ENCODE results near the gene NME9.

Gene NME9

DNA sequence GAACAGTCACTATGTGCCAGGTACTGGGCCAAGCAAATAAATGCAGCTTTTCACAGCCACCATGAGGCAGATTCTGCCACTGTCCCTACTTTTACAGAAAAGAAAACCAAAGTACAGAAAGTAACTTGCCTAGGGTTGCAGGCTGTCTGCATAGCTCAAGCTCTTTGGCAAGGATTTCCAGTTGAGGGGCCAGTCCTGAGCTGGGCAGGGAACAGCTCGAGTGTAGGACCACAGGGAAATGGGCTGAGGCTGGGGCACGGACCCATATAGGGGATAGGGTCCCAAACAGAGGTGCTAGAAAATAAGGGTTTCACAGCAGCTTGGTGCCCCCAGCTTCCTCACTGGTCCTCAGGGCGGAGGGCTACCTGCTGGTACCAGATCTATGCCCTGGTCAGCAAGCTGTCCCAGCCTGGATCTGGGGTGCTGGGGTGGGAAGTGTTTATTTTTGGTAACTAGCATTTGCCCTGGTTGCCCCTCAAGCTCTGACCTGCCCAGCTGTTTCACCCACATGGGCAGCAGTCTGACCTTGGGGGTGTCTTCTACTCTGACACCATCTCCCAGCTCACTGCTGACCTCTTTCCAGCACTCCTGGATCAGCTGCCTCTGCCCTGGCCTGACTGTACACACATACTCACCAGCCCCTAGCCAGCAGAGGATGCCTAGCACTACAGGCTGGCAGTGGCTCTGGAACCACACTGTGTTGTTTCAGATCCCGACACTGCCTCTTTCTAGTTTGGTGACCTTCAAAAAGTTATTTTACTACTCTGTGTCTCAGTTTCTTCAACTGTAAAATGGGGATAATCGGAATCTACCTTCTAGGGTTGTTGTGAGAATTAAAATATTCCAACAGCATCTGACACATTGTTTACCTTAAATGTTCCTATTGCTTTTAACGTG is 35.0 kb upstream of the NME9 start:
- no peak for DNase-seq (ENCODE audit: low read depth, low spot score)
- H3K4me3 ChIP-seq (ENCODE audit: low read length), result no peak overlapping the region

DNA sequence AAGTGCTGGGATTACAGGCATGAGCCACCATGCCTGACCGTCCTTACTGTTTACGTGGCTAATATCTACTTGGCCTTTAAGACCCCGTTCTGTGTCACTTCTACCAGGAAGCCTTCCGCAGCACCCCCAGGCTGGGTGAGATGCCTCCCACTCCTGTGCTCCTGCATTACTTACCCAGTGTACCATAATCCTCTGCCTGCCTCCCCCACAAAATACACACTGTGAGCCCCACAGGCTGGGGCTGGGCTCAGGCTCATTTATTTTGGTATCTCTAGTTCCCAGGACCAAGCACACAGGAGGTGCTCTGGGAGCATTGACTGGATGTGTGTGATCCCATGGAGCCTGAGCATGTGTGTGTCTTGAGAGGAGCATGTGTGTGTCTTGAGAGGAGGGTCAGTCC is 33.7 kb upstream of the NME9 start:
- H3K4me3 ChIP-seq (ENCODE audit: low read length), result no peak overlapping the region
- no peak for DNase-seq (ENCODE audit: low read depth, low spot score)

- no peak overlapping the region for H3K4me3 ChIP-seq (ENCODE audit: low read length)
- DNase-seq (ENCODE audit: low read depth, low spot score), result no peak
Measured at GRCh38 chr3:138362538-138362937, 32.9 kb upstream of the NME9 start.

- no peak overlapping the region for H3K4me3 ChIP-seq (ENCODE audit: low read length)
- DNase-seq (ENCODE audit: low read depth, low spot score), result no peak
Measured at GRCh38 chr3:138361561-138361971, 31.9 kb upstream of the NME9 start.

- DNase-seq (ENCODE audit: low read depth, low spot score), result no peak
- no peak overlapping the region for H3K4me3 ChIP-seq (ENCODE audit: low read length)
Measured at GRCh38 chr3:138360869-138361525, 31.3 kb upstream of the NME9 start.

GRCh38 chr3:138359919-138360868 is 30.5 kb upstream of the NME9 start:
- no peak overlapping the region for H3K4me3 ChIP-seq (ENCODE audit: low read length)
- DNase-seq (ENCODE audit: low read depth, low spot score), result no peak

GRCh38 chr3:138359148-138359918 is 29.7 kb upstream of the NME9 start:
- H3K4me3 ChIP-seq (ENCODE audit: low read length), result no peak overlapping the region
- DNase-seq (ENCODE audit: low read depth, low spot score), result no peak

GRCh38 chr3:138356730-138357405 is 27.2 kb upstream of the NME9 start:
- no peak overlapping the region for H3K4me3 ChIP-seq (ENCODE audit: low read length)
- DNase-seq (ENCODE audit: low read depth, low spot score), result no peak

DNA sequence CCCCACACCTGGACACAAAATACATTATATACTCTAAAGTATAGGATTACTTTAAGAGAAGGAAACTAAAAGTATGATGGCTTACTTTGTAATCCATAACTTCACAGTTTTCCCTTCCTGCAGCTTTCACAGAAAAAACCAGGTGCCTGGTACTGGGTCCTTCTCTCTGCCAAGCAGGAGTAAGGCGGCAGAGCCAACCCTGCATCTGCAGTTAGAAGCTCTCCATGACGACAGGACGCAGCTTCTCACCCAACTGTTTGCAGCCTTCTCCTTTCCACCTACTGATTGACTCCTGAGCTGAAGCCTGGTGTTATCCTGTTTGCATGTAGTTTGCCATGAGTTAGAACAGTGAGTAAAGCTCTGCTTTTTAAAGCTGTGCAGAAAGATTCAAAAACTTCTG is 25.4 kb upstream of the NME9 start:
- H3K4me3 ChIP-seq (ENCODE audit: low read length), result no peak overlapping the region

DNA sequence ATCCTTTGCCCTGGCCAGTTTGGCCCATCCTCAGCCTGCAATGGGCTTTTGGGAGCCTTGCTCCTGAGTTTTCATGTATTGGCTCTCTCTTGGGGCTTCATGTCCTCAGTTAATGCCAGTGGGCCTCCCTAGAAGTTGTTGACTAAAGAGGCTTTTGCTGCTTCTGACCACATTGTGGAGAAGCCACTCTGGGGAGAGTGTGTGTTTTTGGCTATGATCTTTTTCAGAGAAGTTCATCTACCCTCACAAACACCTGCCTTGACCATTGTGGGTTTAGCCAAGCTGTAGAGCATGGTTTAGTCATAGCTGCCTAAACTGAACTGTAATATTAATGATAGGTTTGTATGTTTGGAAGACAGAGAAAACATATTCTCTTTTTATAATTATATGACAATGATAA is 24.7 kb upstream of the NME9 start:
- no peak overlapping the region for H3K4me3 ChIP-seq (ENCODE audit: low read length)

More for the DNA sequence above, 25.4 kb upstream of the NME9 start:
- DNase-seq (ENCODE audit: low read depth, low spot score), result no peak

DNA sequence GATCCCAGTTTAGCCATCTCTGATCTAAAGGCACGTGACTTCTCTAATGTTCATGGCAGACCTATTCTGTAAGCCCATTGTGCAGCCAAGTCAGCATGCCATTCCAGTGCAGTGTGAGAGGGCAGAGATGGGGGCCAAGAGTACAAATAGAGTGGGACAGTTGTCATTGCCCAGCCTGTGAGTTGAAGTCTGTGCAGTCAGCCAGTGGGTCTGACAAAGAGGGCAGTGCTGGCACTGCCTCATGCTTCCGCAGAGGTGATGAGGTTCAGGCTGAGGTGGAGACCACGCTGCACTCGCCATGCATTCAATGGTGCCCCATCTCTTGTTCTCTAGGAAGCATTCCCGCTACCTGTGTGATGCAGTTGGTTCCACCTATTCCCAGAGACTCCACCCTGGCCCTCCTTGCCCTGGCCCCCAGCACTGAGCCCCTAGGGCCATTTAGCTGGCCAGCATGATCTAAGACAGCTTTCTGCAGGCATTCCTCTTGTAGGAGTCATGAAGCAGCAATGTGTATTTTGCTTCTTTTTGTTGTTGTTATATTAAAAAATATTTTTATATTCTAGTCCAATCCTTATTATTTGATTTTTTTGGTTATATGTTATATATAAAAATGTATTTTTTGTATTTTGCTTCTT is 22.4 kb upstream of the NME9 start:
- no peak overlapping the region for H3K4me3 ChIP-seq (ENCODE audit: low read length)
- DNase-seq (ENCODE audit: low read depth, low spot score), result no peak

More for the DNA sequence above, 24.7 kb upstream of the NME9 start:
- no peak for DNase-seq (ENCODE audit: low read depth, low spot score)

- H3K4me3 ChIP-seq (ENCODE audit: low read length), result no peak overlapping the region
- DNase-seq (ENCODE audit: low read depth, low spot score), result no peak
Measured at GRCh38 chr3:138351151-138351550, 21.5 kb upstream of the NME9 start.

DNA sequence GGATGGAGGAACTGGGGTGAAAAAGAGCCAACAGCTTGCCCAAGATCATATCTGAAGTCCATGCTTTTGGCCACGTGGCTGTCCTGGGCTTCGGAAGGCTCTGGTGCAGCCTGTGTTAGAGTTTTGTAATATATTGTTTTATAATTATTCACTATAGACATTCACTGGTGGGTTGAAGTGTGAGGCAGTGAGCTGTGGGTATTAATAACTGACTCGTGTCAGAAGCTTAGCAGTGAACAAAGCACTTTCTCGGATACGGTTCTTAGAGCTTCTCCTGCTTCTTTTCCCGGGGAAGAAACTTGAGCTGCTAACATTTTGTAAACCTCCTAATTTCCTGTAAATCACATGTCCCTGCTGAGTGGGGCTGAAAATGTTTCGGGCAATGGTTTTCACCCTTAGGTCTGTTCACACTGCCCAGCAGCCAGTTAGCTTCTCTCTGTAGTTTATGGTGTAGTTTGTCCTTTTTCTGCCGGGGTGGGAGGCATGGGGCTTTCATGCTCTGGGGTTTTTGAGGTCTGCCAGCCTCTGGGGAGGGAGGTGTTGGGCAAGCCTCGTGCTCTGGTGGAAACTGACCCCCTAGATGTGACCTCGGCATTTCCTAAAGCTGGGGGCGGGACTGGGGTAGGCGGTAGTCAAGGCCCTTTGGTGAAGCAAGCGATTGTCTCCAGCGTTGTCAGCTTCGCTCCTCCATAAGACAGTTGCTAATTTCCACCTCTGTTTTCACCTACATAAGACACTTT is 20.4 kb upstream of the NME9 start:
- H3K4me3 ChIP-seq (ENCODE audit: low read length), result no peak overlapping the region
- DNase-seq (ENCODE audit: low read depth, low spot score), result no peak

DNA sequence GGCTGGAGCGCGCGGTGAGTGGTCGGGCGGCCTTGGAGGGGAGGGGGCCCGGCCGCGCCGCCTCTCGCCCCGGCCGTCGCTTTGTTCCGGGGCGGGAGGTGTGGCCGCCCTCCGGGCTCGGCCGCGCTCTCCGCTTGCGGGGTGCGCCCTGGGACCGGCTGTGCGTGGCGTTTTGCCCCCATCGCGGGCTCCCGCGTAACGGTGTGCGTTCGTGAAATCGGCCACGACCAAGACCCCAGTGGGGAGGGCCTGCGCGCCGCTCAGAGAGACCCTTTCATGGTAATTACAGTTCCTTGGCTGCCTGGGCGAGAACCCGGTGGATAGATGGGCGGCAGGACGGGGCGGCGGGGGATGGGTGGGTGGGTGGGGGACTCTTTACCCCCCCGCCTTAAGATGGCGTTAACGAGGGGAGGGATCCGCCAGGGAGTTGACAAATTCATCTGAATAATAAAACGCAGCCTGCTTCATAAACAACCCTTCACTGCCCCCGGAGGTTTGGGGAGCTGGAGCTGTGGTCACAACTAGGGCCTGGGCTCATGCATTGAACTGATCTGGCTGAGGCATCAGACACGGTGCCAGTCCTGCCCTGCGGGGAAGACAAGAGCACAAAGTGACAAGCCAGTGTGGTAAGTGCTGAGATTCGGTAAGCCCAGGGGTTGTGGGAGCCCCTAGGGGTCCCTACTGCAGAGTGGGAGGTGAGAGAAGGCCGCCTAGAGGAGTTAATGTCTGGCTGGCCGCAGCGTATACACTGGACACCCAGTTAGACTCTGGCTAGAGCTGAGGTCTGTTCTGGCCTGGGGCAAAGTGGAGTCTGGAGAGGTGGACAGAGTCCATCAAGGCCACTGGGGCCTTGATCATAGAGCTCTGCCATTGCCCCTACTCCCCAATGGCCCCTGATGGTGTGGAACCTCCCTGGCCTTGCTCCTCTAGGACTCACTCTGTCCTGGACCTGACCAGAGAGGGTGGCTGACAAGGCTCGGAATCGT is 19.4 kb upstream of the NME9 start:
- no peak for DNase-seq (ENCODE audit: low read depth, low spot score)
- no peak overlapping the region for H3K4me3 ChIP-seq (ENCODE audit: low read length)

GRCh38 chr3:138347960-138348753 is 18.5 kb upstream of the NME9 start, which contains the start of gene MRAS:
TSS of gene MRAS (plus strand) at chr3:138348579. CDS start at chr3:138372884, 24,305 bp downstream.
- no peak for DNase-seq (ENCODE audit: low read depth, low spot score)
- no peak within 1 kb of the TSS for H3K4me3 ChIP-seq (ENCODE audit: low read length)

All from Jurkat, Clone E6-1 (cell line).